OCI-LY7 (cell line): ENCODE results near the gene NPAS2.

Experiments used
- EZH2phosphoT487 ChIP-seq: fragments of 200-600 bp; sonication (generic); IDR thresholded peaks from 2 replicates; pipeline ENCODE4 v1.6.1; 2018; ENCODE audit warnings: low read depth, borderline replicate concordance, mild to moderate bottlenecking, mixed run types, antibody characterized with exemption, low read length, moderate library complexity, mixed read lengths
- TF ChIP-seq, protein P1 (sequence below): fragments of 200-600 bp; sonication (generic); conservative IDR thresholded peaks from 2 replicates; pipeline ENCODE4 v1.5.1; 2014; ENCODE audit warnings: mild to moderate bottlenecking, antibody characterized with exemption, low read length, moderate library complexity, mixed read lengths

DNA sequence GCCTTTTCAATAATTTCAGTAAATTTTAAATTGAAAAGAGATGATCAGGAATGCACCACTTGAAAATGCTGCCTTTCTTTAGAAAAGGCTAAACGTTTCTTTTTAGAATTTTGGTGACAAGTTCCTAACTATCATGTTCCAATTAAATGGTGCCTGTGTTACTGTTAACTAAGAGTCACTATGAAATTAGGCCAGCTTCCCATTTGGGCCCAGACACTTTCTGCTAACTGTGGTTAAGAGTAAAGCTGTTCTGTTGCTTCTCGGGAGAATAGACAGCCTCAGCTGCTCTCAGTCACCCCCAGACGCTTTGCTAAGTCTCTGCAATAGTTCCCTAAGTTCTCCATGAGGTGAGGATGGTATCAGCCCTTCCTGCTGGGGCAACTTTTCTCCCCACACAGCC is 90.2 kb downstream of the NPAS2 start:
- TF ChIP-seq, protein P1, sequence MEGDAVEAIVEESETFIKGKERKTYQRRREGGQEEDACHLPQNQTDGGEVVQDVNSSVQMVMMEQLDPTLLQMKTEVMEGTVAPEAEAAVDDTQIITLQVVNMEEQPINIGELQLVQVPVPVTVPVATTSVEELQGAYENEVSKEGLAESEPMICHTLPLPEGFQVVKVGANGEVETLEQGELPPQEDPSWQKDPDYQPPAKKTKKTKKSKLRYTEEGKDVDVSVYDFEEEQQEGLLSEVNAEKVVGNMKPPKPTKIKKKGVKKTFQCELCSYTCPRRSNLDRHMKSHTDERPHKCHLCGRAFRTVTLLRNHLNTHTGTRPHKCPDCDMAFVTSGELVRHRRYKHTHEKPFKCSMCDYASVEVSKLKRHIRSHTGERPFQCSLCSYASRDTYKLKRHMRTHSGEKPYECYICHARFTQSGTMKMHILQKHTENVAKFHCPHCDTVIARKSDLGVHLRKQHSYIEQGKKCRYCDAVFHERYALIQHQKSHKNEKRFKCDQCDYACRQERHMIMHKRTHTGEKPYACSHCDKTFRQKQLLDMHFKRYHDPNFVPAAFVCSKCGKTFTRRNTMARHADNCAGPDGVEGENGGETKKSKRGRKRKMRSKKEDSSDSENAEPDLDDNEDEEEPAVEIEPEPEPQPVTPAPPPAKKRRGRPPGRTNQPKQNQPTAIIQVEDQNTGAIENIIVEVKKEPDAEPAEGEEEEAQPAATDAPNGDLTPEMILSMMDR = no peak
- TF ChIP-seq EZH2phosphoT487 = no peak
